Measurements from ENCODE around the gene LAMA1.

The LAMA1 gene

DNA sequence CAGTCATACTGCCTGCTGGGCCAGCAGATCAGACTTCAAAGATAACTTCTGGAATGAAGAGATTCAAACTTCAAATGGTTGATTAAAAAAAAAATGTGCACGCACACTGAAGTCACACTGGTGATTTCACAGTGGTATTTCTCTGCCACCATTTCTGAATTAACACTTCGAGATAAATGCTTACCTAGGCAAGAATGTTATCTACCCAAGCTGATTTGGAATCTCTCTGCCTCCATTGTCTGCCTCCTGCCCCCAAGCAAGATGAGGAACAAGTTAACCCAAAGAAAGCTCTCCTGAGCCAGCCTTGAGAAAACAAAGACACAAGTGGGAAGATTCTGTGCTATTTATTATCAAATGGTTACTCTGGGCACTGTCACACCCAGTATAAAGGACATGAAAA is 6.5 kb downstream of the LAMA1 start:
- DNase-seq: no peak

- no peak for DNase-seq
These were observed 11.7 kb downstream of the LAMA1 start for GRCh38 chr18:7105943-7106342.

- no peak for DNase-seq
These were observed 12.3 kb downstream of the LAMA1 start for GRCh38 chr18:7105268-7105667.

- DNase-seq: no peak
These were observed 12.9 kb downstream of the LAMA1 start for GRCh38 chr18:7104649-7105048.

- no peak for DNase-seq
These were observed 15.5 kb downstream of the LAMA1 start for GRCh38 chr18:7102131-7102530.

DNA sequence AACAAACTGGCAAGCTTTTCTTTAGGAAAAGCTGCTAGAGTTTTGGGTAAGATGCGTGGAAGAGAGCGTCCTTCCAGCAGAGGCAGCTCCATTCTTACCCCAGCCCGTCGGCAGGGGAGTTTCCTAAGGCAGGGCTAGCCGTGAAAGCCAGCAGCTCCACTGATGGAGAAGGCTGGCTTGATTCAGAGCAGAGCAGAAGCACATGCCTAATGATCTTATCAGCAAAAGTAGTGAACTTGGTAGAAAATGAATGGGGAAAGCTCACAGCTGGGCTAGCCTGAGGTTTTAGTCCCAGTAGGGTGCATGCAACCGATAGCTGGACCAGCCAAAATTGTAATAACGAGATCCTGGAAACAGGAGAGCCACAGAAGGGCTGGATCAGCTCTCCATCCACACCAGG is 20.8 kb downstream of the LAMA1 start:
- no peak for DNase-seq

GRCh38 chr18:7094427-7094826 is 23.2 kb downstream of the LAMA1 start:
- DNase-seq: no peak

DNA sequence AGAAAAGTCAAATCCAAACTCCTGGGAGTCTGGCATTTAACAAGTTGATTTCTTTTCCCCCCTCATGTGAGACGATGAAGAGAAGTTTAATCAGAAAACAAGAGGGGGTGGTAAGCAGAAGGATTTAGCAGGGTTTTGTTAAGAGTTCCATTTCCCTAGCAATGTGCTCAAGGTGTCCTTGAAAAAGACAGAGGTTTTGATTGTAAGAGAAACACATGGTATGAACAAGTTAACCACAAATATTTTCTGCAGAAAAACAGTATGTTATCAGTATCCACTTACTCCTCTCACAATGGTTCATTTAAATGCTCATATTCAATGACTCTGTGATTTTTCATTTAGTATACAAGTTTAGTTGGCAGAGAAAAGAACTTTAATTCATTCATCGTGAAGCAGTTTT is 26.8 kb downstream of the LAMA1 start:
- DNase-seq: no peak

DNA sequence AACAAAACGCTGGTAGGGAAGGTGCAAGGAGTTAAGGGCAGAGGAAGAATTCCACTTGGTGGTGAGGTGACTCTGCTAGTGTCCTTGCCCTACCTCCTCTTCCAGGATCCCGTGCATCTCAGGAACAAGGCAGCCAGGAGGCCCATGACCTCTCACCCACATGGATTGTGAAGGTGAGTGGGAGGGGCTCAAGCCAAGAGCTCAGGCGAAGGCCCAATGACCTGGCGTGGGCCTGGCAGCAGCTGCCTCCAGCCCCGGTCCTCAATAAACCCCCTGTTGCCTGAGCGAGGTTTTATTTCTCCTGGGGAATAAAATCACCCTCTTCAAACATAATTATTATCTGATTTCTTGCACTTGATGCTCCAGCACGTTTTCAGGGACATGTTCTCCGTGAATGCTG is 28.2 kb downstream of the LAMA1 start:
- DNase-seq: no peak

DNA sequence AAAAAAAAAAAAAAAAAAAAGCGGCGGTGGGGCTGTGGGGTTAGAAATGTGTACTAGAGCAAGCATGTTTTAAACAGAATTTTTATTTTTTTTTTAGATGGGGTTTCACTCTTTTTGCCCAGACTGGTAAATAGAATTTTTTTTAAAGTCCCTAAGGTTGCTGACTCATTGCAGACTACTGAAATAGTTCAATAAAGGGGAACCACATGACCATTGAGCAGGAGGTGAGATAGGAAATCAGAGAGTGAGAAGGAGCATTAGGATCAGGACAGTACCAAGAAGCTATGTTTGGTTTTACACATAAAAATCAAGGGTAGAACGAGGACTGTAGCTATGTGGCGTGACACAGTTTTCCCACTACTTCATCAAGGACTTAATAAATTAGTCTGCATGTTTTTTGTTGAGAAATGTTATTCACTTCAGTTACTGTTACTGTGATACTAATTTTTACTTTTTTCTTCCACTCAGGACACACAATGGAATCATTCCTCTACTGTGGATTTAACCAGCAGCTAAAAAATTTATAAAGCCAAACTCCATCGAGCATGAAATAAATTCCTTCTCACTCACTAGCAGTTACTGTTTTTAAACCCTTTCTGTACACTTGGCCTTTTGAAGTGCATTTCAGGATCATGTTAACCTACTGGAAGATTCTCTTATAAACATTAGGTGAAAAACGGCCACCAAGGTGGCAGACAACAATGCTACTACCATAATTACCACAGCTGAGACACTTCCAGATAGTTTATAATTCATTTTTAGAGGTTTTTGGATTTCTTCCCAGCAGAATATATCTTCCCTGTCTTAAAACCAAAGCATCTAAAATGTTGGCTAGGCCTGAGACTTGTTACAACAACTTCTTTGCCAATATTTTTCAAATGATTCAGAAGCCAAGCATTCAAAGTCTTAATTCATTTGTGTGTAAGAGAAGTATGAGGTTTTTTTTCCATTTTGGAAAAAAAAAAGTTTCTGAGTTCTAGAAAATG is 33.2 kb downstream of the LAMA1 start:
- no peak for DNase-seq

DNA sequence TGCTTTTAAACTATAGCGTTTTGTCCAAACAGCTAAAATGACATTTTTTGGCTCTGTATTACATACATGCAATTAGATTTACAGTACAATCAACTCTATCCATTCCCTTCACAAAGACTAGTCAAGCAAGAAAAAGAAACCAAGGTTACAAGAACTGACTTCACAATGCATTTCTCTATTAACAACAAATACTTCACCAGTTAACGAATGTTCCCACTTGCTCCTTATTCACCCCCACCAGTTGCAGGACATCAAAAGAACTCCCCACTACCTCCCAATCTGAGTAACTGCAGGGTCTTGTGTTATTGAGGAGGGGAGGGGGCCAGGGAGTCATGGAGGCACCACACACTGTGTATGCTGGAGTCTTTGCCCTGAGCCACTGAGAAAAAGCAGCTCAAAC is 34.9 kb downstream of the LAMA1 start:
- DNase-seq: no peak

GRCh38 chr18:7079231-7079630 is 38.4 kb downstream of the LAMA1 start:
- no peak for DNase-seq

DNA sequence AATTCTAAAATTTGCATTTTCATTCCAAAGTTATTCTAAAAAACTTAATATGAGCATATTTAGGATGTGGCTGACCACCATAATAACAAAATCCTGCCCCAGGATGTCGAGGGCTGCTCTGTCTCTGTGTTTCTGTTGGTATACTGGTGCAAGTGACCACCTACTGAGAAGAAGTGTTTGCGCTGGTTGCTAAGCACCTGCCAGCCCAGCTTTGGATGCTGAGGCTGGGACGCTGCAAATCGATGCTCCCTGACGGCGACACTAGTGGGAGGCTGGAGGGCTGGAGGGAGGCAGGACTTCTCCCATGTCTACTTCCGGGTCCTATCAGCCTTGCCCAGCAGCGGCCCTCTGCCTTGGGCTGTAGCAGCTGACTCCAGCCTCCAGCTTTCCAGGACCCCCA is 45.0 kb downstream of the LAMA1 start:
- DNase-seq: no peak

- no peak for DNase-seq
These were observed 46.0 kb downstream of the LAMA1 start for GRCh38 chr18:7071600-7071999.

GRCh38 chr18:7070466-7070865 is 47.1 kb downstream of the LAMA1 start:
- no peak for DNase-seq

DNA sequence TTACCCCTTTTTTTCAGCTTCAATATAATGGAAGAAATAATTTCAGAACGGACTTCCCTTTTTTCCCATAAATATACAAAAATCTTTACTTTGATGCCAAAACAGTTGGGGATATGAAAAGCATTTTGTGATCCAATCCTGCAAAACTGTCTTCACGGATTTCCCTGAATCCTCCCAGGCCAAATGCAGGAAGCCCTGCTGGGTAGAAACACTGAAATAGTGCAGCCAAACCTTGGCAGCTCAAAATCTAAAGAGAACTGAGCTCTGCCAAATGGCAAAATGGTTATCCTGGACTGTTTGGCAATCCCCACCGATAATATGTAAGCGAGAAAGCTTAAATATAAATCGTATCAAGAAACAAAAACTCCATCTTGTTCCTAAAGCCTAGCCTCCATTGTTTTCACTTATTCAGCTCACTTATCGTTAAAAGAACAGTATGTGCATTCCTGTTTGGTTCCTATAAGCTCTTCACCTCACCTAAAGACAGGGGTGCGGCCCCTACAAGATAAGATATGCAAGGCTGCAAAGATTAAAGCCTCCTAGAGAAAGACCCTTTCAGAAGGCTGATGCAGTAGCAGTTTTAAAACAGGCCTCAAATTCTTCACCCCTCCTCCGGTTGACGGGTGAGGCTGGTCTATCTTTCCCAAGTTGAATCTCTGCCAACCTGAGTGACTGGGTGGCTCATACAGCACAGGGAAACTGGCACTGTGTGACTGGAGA is 48.6 kb downstream of the LAMA1 start:
- no peak for DNase-seq

DNA sequence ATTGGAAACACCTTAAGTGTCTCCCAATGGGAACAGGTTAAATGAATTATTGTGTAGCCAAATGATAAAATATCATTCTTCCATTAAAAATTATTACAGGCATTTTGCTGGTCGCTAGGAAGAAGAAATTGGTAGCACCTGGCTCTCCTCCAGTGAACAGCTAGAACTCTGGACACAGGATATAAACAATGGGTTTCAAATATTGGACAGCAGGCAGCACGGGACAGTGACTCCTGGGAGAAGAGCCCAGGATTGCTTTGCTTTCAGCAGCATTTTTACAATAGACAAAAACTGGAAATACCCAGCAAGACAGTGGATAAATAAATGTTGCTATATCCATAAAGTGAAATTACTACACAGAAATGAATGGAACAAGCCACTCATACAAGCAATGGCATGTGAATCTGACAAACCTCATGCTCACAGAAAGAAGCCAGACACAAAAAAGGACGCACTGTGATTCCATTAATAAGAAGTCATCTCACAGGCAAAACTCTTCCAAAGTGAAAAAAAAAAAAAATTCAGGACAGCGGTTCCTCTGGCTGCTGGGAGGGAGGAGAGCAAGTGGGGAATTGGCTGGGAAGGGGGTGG is 50.5 kb downstream of the LAMA1 start:
- DNase-seq: no peak

DNA sequence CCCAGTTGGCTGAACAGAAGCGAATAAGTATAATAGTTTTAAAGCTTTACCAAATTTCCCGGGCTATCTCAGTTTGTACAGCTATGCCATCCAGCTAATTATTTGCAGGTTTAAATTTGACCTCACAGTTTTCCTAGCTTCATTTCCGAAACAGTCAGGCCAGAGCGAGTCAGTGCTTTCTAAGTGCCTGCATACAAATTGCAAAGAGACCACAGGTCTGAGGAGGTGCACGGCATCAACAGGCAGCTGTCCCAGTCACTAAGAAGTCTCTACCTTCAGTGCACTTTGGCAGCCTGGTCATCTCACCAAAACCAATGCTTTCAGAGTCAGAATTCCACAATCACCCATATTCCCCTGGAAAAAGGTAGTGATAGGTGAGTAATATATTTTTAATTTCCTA is 51.9 kb downstream of the LAMA1 start:
- DNase-seq: no peak

- no peak for DNase-seq
These were observed 53.3 kb downstream of the LAMA1 start for GRCh38 chr18:7064346-7064745.

- DNase-seq: no peak
These were observed 54.8 kb downstream of the LAMA1 start for GRCh38 chr18:7062811-7063210.

GRCh38 chr18:7062236-7062635 is 55.4 kb downstream of the LAMA1 start:
- DNase-seq: no peak

- DNase-seq: no peak
These were observed 58.3 kb downstream of the LAMA1 start for GRCh38 chr18:7059276-7059675.

DNA sequence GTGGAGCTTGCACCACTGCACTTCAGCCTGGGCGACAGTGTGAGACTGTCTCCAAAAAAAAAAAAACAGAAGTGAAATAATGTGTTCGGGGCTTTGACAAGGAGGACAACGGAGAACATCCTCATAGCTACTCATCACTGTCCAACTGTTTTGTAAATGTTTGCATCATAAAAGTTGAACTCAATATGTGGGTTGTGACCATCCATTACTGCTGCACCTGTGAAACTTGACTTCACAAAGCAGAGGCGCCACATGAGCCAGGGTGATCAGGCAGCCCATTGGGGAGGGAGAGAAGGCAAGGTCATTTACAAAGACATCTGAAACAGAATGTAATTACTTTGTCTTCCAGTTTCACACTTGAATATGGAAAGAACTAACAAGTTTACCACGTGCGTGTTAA is 61.6 kb downstream of the LAMA1 start:
- DNase-seq: no peak

DNA sequence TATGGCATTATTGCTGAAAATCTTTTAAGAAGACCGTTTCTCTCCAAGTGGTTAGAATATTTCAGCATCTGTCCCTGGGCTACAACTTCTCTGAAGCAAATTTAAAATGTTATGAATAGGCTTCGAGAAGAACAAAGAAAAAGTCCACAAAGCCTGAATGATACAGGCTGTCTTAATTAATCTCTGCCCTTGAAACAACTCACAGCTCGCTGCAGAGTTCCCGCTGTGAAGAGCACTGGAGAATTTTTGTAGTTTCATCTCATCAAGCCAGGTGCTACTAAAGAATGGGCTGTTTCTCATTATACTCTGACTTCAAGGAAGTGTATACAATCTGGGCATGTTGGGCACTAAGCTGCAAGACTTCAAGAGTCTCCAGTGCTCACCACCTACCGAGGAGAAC is 67.6 kb downstream of the LAMA1 start:
- no peak for DNase-seq
